GM23248 (cell line): ENCODE data around the gene ATG2A. TPM values are rescaled to one million over a fixed set of nuclear protein-coding genes. Genes with fewer than 3 reads are reported as not detected.

Source experiments
- DNase-seq: peaks from one replicate; pipeline ENCODE4 v3.0.0-alpha.2; 2015
- H2AFZ ChIP-seq: fragments of 200-600 bp; sonication (generic); 2 replicates; pipeline ENCODE4 v1.6.1; 2016; ENCODE audit warnings: antibody characterized with exemption
- H3F3A ChIP-seq: fragments of 200-600 bp; sonication (generic); 2 replicates; pipeline ENCODE4 v1.6.1; 2016; ENCODE audit warnings: mild to moderate bottlenecking, antibody characterized with exemption, mixed run types; ENCODE audit not compliant: insufficient read depth
- H3K27ac ChIP-seq: fragments of 200-600 bp; sonication (generic); 2 replicates; pipeline ENCODE4 v1.5.1; 2016; ENCODE audit warnings: mild to moderate bottlenecking
- H3K27me3 ChIP-seq: fragments of 200-600 bp; sonication (generic); replicated peaks from 2 replicates; pipeline ENCODE4 v1.6.1; 2016; ENCODE audit warnings: mild to moderate bottlenecking; ENCODE audit not compliant: insufficient read depth
- H3K36me3 ChIP-seq: fragments of 200-600 bp; sonication (generic); 2 replicates; pipeline ENCODE4 v1.6.1; 2016; ENCODE audit warnings: low read depth, mild to moderate bottlenecking
- H3K4me1 ChIP-seq: fragments of 200-600 bp; sonication (generic); 2 replicates; pipeline ENCODE4 v1.6.1; 2016; ENCODE audit warnings: mild to moderate bottlenecking; ENCODE audit not compliant: insufficient read depth
- H3K4me2 ChIP-seq: fragments of 200-600 bp; sonication (generic); one replicate; pipeline ENCODE4 v1.6.1; 2016; ENCODE audit warnings: mild to moderate bottlenecking; ENCODE audit not compliant: unreplicated experiment
- H3K4me3 ChIP-seq: fragments of 200-600 bp; sonication (generic); 2 replicates; pipeline ENCODE4 v1.5.1; 2016; ENCODE audit warnings: mild to moderate bottlenecking
- H3K79me2 ChIP-seq: fragments of 200-600 bp; sonication (generic); 2 replicates; pipeline ENCODE4 v1.6.1; 2016; ENCODE audit warnings: mild to moderate bottlenecking; ENCODE audit not compliant: insufficient read depth
- H3K9ac ChIP-seq: fragments of 200-600 bp; sonication (generic); 2 replicates; pipeline ENCODE4 v1.6.1; 2016; ENCODE audit warnings: mild to moderate bottlenecking
- H3K9me2 ChIP-seq: fragments of 200-600 bp; sonication (generic); 2 replicates; pipeline ENCODE4 v1.6.1; 2016; ENCODE audit warnings: mixed run types, mild to moderate bottlenecking, moderate library complexity; ENCODE audit not compliant: insufficient read depth
- H3K9me3 ChIP-seq: fragments of 200-600 bp; sonication (generic); one replicate; pipeline ENCODE4 v1.6.1; 2017; ENCODE audit warnings: low read depth
- H4K20me1 ChIP-seq: fragments of 200-600 bp; sonication (generic); 2 replicates; pipeline ENCODE4 v1.6.0; 2016; ENCODE audit not compliant: insufficient read depth
- EZH2 ChIP-seq: fragments of 200-600 bp; sonication (generic); IDR thresholded peaks from 2 replicates; pipeline ENCODE4 v1.6.1; 2018; ENCODE audit warnings: antibody characterized with exemption, mild to moderate bottlenecking; ENCODE audit not compliant: insufficient read depth, poor library complexity, severe bottlenecking
- EZH2phosphoT487 ChIP-seq: fragments of 200-600 bp; sonication (generic); IDR thresholded peaks from 2 replicates; pipeline ENCODE4 v1.6.1; 2018; ENCODE audit warnings: antibody characterized with exemption, moderate library complexity, mild to moderate bottlenecking, low read depth; ENCODE audit not compliant: insufficient read depth
- WGBS, 2 experiments: methylation state at CpG; one replicate each; pipeline ENCODE4 v1.1.6; 2015 to 2017; ENCODE audit warnings: low lambda C conversion rate in 2 of 2, low coverage in 1 of 2; ENCODE audit errors: missing lambda C conversion rate in 2 of 2; 5-methylcytosine and 5-hydroxymethylcytosine counted together
- in situ Hi-C: fragments of 300-500 bp; cut with MboI; formaldehyde crosslinking; loops from 2 replicates; pipeline ENCODE4 v1.15.0; 2020
- polyA plus RNA-seq: library from polyadenylated mRNA; unstranded; fragments of >200 nt; fragmentation: Nextera tagmentation; extraction: Ambion mirVana; gene quantifications from 2 replicates; pipeline ENCODE4 v1.2.1, GENCODE V29; 2016
- total RNA-seq: library from RNA; depleted of rRNA; stranded (reverse); fragments of >200 nt; shearing (Covaris generic); gene quantifications from 2 replicates; pipeline ENCODE4 v1.2.3, GENCODE V29; 2014

The ATG2A gene
- total and polyA plus RNA-seq, 2 experiments from 2014 or later: 6.3 to 18.9 TPM

GRCh38 chr11:64866173-64866491, 50.9 kb downstream of the ATG2A start:
- Histone ChIP-seq H3K9me3 (no peaks in the 10 kb centered on the region), H3K36me3 (peaks cover 2% of the 10 kb centered on the region; the same call in 1 of the 2 replicates)
- 100% methylated on average over 4 of the region's 4 CpGs for WGBS, 2 experiments

GRCh38 chr11:64865286-64866172, 51.5 kb downstream of the ATG2A start:
- 30 to 31% methylated on average over 15 of the region's 15 CpGs for WGBS, 2 experiments
- H3K36me3 ChIP-seq: no peaks in the 10 kb centered on the region
- peaks cover 9% of the 10 kb centered on the region; the same call in 1 of the 2 replicates for H4K20me1 ChIP-seq
- no peak overlapping the region for H2AFZ ChIP-seq
- peak overlapping the region; percentile 99 for H3K27ac ChIP-seq
- no peaks in the 10 kb centered on the region for H3K9me3 ChIP-seq
- peak overlapping the region; percentile 84 for H3K9ac ChIP-seq
- peak overlapping the region; percentile 76 for H3K4me2 ChIP-seq
- no peaks in the 10 kb centered on the region for H3K9me2 ChIP-seq
- in situ Hi-C loops: no loop called here
- peaks cover 64% of the 10 kb centered on the region for H3F3A ChIP-seq
- H3K27me3 ChIP-seq: no peaks in the 10 kb centered on the region
- H3K79me2 ChIP-seq: peaks cover 91% of the 10 kb centered on the region
- H3K4me1 ChIP-seq: peaks cover 65% of the 10 kb centered on the region
- H3K4me3 ChIP-seq: peak overlapping the region; percentile 11; the same call in 1 of the 2 replicates
- TF ChIP-seq EZH2 (no peak), EZH2phosphoT487 (no peak)
- DNase-seq: peak; percentile 92

More at GRCh38 chr11:64866173-64866491, 50.9 kb downstream of the ATG2A start:
- Histone ChIP-seq H3K4me2 (peak overlapping the region; percentile 3), H4K20me1 (peaks cover 9% of the 10 kb centered on the region; the same call in 1 of the 2 replicates), H3K9me2 (no peaks in the 10 kb centered on the region), H3F3A (peaks cover 67% of the 10 kb centered on the region), H3K27ac (peak overlapping the region; percentile 99), H3K79me2 (peaks cover 91% of the 10 kb centered on the region), H3K9ac (peak overlapping the region; percentile 54), H3K4me1 (peaks cover 70% of the 10 kb centered on the region), H2AFZ (no peak overlapping the region), H3K4me3 (no peak overlapping the region), H3K27me3 (no peaks in the 10 kb centered on the region)
- in situ Hi-C loops: no loop called here
- TF ChIP-seq EZH2 (no peak), EZH2phosphoT487 (no peak)
- no peak for DNase-seq

- Histone ChIP-seq H3K4me1 (peaks cover 57% of the 10 kb centered on the region), H3K27ac (peak overlapping the region; percentile 99), H3K27me3 (no peaks in the 10 kb centered on the region), H3K4me2 (peak overlapping the region; percentile 76), H2AFZ (no peak overlapping the region), H3K36me3 (0 out of 2 replicates have a peak, but pooled peaks cover 2% of the 10 kb centered on the region), H3K4me3 (peak overlapping the region; percentile 11; the same call in 1 of the 2 replicates), H3K9ac (peak overlapping the region; percentile 84), H3K79me2 (peaks cover 91% of the 10 kb centered on the region), H3F3A (peaks cover 56% of the 10 kb centered on the region), H3K9me3 (no peaks in the 10 kb centered on the region), H4K20me1 (peaks cover 9% of the 10 kb centered on the region; the same call in 1 of the 2 replicates), H3K9me2 (no peaks in the 10 kb centered on the region)
- in situ Hi-C loops: no loop called here
- TF ChIP-seq EZH2 (no peak), EZH2phosphoT487 (no peak)
- DNase-seq: peak; percentile 96
- WGBS, 2 experiments: 24 to 25% methylated on average over 18 of the region's 18 CpGs
These were observed 52.3 kb downstream of the ATG2A start for GRCh38 chr11:64864473-64865285.

GRCh38 chr11:64864135-64864472, 52.9 kb downstream of the ATG2A start:
- peaks cover 51% of the 10 kb centered on the region for H3K4me1 ChIP-seq
- TF ChIP-seq EZH2phosphoT487 (no peak), EZH2 (no peak)
- H3K36me3 ChIP-seq: peaks cover 7% of the 10 kb centered on the region
- no peak overlapping the region for H2AFZ ChIP-seq
- H3K9ac ChIP-seq: peak overlapping the region; percentile 84
- H3K27me3 ChIP-seq: no peaks in the 10 kb centered on the region
- H3K4me2 ChIP-seq: peak overlapping the region; percentile 76
- peaks cover 51% of the 10 kb centered on the region for H3F3A ChIP-seq
- 16 to 19% methylated on average over 9 of the region's 9 CpGs for WGBS, 2 experiments
- in situ Hi-C loops: no loop called here
- H3K4me3 ChIP-seq: peak overlapping the region; percentile 11; the same call in 1 of the 2 replicates
- no peaks in the 10 kb centered on the region for H3K9me3 ChIP-seq
- peaks cover 9% of the 10 kb centered on the region; the same call in 1 of the 2 replicates for H4K20me1 ChIP-seq
- H3K79me2 ChIP-seq: peaks cover 94% of the 10 kb centered on the region
- DNase-seq: no peak
- peak overlapping the region; percentile 99 for H3K27ac ChIP-seq
- H3K9me2 ChIP-seq: no peaks in the 10 kb centered on the region
